HepG2 (cell line): ENCODE results near the gene VWA2. TPM values are rescaled to one million over a fixed set of nuclear protein-coding genes. Genes with fewer than 3 reads are reported as not detected.

Source experiments
- ATAC-seq: fragments of 200-7000 bp; cut with Tn5 transposase; 3 replicates; pipeline ENCODE4 v1.9.1; 2020; ENCODE audit warnings: mild to moderate bottlenecking, moderate library complexity
- BruUV-seq: library from RNA; stranded (reverse); fragments of 400-500 nt; replicated peaks from 2 replicates; lab custom pipeline; 2021; lab: Mats Ljungman, UMichigan
- CTCF ChIA-PET: fragments of 300-600 bp; formaldehyde crosslinking; extraction: SDS; loops from one replicate; lab custom pipeline; 2021; ENCODE audit warnings: low total read pairs, inconsistent platforms, low intra/inter-chr PET ratio; lab: Yijun Ruan, JAX
- POLR2A ChIA-PET: fragments of 350-600 bp; sonication (Branson Sonifier 250); formaldehyde crosslinking; loops from one replicate; lab custom pipeline; 2020; ENCODE audit warnings: antibody characterized with exemption, inconsistent platforms; lab: Yijun Ruan, JAX
- DNase-seq: peaks from one replicate; pipeline ENCODE4 v3.0.0-alpha.2; 2015; ENCODE audit warnings: low spot score
- FAIRE-seq: peaks from 3 replicates; lab custom pipeline; 2011; peaks lifted over from hg19 to GRCh38; lab: Jason Lieb, UNC
- H2AFZ ChIP-seq: one replicate; pipeline ENCODE4 v1.6.1; 2011; ENCODE audit warnings: low read length, inconsistent platforms
- H3K27ac ChIP-seq: fragments of 300-600 bp; 3 replicates; pipeline ENCODE4 v1.8.0; 2011; ENCODE audit warnings: mixed run types, mild to moderate bottlenecking, mixed read lengths, low read length, inconsistent platforms; ENCODE audit not compliant: insufficient read depth; ENCODE audit errors: extremely low read length
- H3K27me3 ChIP-seq, 2 experiments: fragments of 200-600 bp in 1 of 2; 2 replicates in 1 of 2; 3 replicates in 1 of 2; pipeline versions ENCODE4 v1.6.0 to v1.8.0; 2011; ENCODE audit warnings: low read length in 2 of 2, mild to moderate bottlenecking in 2 of 2, moderate library complexity in 2 of 2, inconsistent platforms in 1 of 2; ENCODE audit not compliant: insufficient read depth in 2 of 2, control insufficient read depth in 1 of 2
- H3K36me3 ChIP-seq, 2 experiments: fragments of 200-600 bp in 1 of 2; replicated peaks in 1 of 2; 2 replicates in 1 of 2; 3 replicates in 1 of 2; pipeline versions ENCODE4 v1.5.1 to v1.8.0; 2011; ENCODE audit warnings: low read length in 2 of 2, inconsistent platforms in 1 of 2; ENCODE audit not compliant: insufficient read depth in 2 of 2, control insufficient read depth in 1 of 2
- H3K4me1 ChIP-seq: 2 replicates; pipeline ENCODE4 v1.5.1; 2012; ENCODE audit warnings: low read length, inconsistent platforms; ENCODE audit not compliant: insufficient read depth
- H3K4me2 ChIP-seq: 2 replicates; pipeline ENCODE4 v1.6.0; 2011; ENCODE audit warnings: low read depth, low read length, inconsistent platforms
- H3K4me3 ChIP-seq, 3 experiments: fragments of 200-600 bp in 1 of 3; sonication (generic), shearing (Covaris generic) in 1 of 3; replicated peaks in 1 of 3; 2 replicates each; pipeline ENCODE4 v1.5.1; 2011 to 2016; ENCODE audit warnings: low read length in 3 of 3, inconsistent platforms in 2 of 3, low read depth in 2 of 3, mild to moderate bottlenecking in 2 of 3, control low read depth in 1 of 3, mixed read lengths in 1 of 3; ENCODE audit not compliant: insufficient read depth in 1 of 3
- H3K79me2 ChIP-seq: one replicate; pipeline ENCODE4 v1.6.1; 2011; ENCODE audit warnings: low read length, inconsistent platforms; ENCODE audit not compliant: insufficient read depth
- H3K9ac ChIP-seq: 2 replicates; pipeline ENCODE4 v1.6.0; 2011; ENCODE audit warnings: mild to moderate bottlenecking, low read depth, low read length, inconsistent platforms; ENCODE audit not compliant: insufficient read depth
- H3K9me3 ChIP-seq: 2 replicates; pipeline ENCODE4 v1.5.1; 2012; ENCODE audit warnings: mild to moderate bottlenecking, low read length
- H4K20me1 ChIP-seq: 2 replicates; pipeline ENCODE4 v1.6.0; 2011; ENCODE audit warnings: inconsistent platforms, mild to moderate bottlenecking, low read length, moderate library complexity; ENCODE audit not compliant: insufficient read depth
- HMGA1 ChIP-seq: sonication (generic); formaldehyde crosslinking; conservative IDR thresholded peaks from 2 replicates; pipeline ENCODE4 v1.4.0; 2020; ENCODE audit warnings: missing genetic modification reagents
- KDM5B ChIP-seq: sonication (generic); formaldehyde crosslinking; IDR thresholded peaks from 2 replicates; pipeline ENCODE4 v1.4.0; 2020; ENCODE audit warnings: missing genetic modification reagents, mild to moderate bottlenecking, borderline replicate concordance
- PAX8 ChIP-seq: sonication (generic); formaldehyde crosslinking; IDR thresholded peaks from 2 replicates; pipeline ENCODE4 v1.8.0; 2022; ENCODE audit warnings: mild to moderate bottlenecking, missing genetic modification reagents, borderline replicate concordance
- SSRP1 ChIP-seq: IDR thresholded peaks from 2 replicates; pipeline ENCODE4 v1.6.1; 2016; ENCODE audit warnings: control low read depth
- WGBS: methylation state at CpG from one replicate; pipeline ENCODE4 v1.1.6; 2017; ENCODE audit warnings: low lambda C conversion rate; 5-methylcytosine and 5-hydroxymethylcytosine counted together
- in situ Hi-C: cut with HindIII; loops from 2 replicates; pipeline ENCODE4 v1.10.0; 2017; ENCODE audit warnings: low pct_unique_long_range_greater_than_20kb; ENCODE audit not compliant: extremely low pct_ligation_motif_present
- intact Hi-C: fragments of 100-400 bp; cut with micrococcal nuclease; formaldehyde crosslinking; loops from one replicate; pipeline ENCODE4 v1.10.0; 2022; ENCODE audit not compliant: unreplicated experiment
- polyA plus RNA-seq, 8 experiments: library from polyadenylated mRNA; depleted of rRNA in 3 of 8; stranded (reverse) in 7 of 8; unstranded in 1 of 8; fragments of >200 nt; fragmentation: Illumina TruSeq in 4 of 8; extraction: Trizol in 4 of 8; gene quantifications; 2 replicates each; pipeline versions ENCODE4 v1.2.1 to v1.2.3, GENCODE V29; 2011 to 2016; ENCODE audit warnings: low read depth in 4 of 8, missing spikeins in 1 of 8, mixed read lengths in 1 of 8; ENCODE audit not compliant: insufficient read depth in 1 of 8
- total RNA-seq, 5 experiments: library from RNA; depleted of rRNA; stranded (reverse); fragments of >200 nt; fragmentation: Illumina TruSeq; extraction: Trizol; gene quantifications; 2 replicates each; pipeline ENCODE4 v1.2.3, GENCODE V29; 2016; ENCODE audit warnings: low read depth in 1 of 5
- TF ChIP-seq, protein P1 (sequence below): sonication (generic); formaldehyde crosslinking; IDR thresholded peaks from 2 replicates; pipeline ENCODE4 v1.8.0; 2022; ENCODE audit warnings: missing genetic modification reagents, mild to moderate bottlenecking, moderate library complexity, borderline replicate concordance
- TF ChIP-seq, protein P2 (sequence below): sonication (generic); formaldehyde crosslinking; IDR thresholded peaks from 2 replicates; pipeline ENCODE4 v1.4.0; 2020; ENCODE audit warnings: missing genetic modification reagents

Gene VWA2
- total and polyA plus RNA-seq, 2 of the 13 experiments (the other 11 are each of a cell fraction or from before 2014, with no cell fraction given), result not detected

DNA sequence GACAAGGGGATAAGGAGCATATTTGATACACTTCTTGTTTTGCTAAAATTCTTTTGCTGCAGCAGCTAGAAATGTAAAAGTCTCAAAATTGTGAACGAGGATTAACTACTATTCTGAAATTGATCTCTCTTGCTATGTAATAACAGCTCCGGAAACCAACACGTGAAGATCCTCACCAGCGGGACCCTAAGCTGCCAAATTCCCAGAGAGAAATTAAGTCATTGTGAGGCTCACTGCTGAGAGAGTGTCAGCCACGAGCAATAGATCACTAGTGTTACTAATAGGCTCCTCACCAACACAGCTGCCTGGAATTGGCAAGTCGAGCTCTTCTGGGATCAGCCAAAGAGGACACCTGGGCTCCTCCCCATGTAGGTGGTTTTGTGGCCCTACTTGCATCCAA, 5.6 kb upstream of the VWA2 start:
- Histone ChIP-seq H3K4me1 (no peaks in the 10 kb centered on the region), H2AFZ (no peak overlapping the region), H3K9me3 (no peaks in the 10 kb centered on the region), H3K9ac (no peak overlapping the region), H3K79me2 (no peaks in the 10 kb centered on the region), H4K20me1 (no peaks in the 10 kb centered on the region), H3K4me2 (no peak overlapping the region), H3K27ac (no peak overlapping the region), H3K27me3 (peaks cover 0 to 23% of the 10 kb centered on the region in 2 experiments; a peak in 3 of 5 replicates), H3K36me3 (no peaks in the 10 kb centered on the region), H3K4me3 (no peak overlapping the region)
- no TSS peak for BruUV-seq
- FAIRE-seq (no peak), ATAC-seq (no peak), DNase-seq (no peak)
- WGBS, result 0% methylated on average over 5 of the region's 6 CpGs
- no peak for TF ChIP-seq HMGA1 (CRISPR knock-in tag)
- no peak for TF ChIP-seq SSRP1 (CRISPR knock-in tag)
- TF ChIP-seq, protein P1, sequence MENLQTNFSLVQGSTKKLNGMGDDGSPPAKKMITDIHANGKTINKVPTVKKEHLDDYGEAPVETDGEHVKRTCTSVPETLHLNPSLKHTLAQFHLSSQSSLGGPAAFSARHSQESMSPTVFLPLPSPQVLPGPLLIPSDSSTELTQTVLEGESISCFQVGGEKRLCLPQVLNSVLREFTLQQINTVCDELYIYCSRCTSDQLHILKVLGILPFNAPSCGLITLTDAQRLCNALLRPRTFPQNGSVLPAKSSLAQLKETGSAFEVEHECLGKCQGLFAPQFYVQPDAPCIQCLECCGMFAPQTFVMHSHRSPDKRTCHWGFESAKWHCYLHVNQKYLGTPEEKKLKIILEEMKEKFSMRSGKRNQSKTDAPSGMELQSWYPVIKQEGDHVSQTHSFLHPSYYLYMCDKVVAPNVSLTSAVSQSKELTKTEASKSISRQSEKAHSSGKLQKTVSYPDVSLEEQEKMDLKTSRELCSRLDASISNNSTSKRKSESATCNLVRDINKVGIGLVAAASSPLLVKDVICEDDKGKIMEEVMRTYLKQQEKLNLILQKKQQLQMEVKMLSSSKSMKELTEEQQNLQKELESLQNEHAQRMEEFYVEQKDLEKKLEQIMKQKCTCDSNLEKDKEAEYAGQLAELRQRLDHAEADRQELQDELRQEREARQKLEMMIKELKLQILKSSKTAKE (CRISPR knock-in tag), result no peak
- TF ChIP-seq KDM5B, result no peak
- no peak for TF ChIP-seq PAX8 (CRISPR knock-in tag)
- TF ChIP-seq, protein P2, sequence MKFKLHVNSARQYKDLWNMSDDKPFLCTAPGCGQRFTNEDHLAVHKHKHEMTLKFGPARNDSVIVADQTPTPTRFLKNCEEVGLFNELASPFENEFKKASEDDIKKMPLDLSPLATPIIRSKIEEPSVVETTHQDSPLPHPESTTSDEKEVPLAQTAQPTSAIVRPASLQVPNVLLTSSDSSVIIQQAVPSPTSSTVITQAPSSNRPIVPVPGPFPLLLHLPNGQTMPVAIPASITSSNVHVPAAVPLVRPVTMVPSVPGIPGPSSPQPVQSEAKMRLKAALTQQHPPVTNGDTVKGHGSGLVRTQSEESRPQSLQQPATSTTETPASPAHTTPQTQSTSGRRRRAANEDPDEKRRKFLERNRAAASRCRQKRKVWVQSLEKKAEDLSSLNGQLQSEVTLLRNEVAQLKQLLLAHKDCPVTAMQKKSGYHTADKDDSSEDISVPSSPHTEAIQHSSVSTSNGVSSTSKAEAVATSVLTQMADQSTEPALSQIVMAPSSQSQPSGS (CRISPR knock-in tag), result no peak
- CTCF ChIA-PET, result no interaction called here
- intact Hi-C loops (no loop called here), in situ Hi-C loops (no loop called here)
- POLR2A ChIA-PET, result no interaction called here
